GM12878 (cell line): ENCODE data around the gene RBMS3. TPM values are rescaled to one million over a fixed set of nuclear protein-coding genes. Genes with fewer than 3 reads are reported as not detected.

ENCODE experiments used
- ATAC-seq: fragments of 200-7000 bp; cut with Tn5 transposase; 3 replicates; pipeline ENCODE4 v1.9.1; 2020; ENCODE audit warnings: mild to moderate bottlenecking, moderate library complexity
- BruUV-seq: library from RNA; stranded (reverse); fragments of 400-500 nt; replicated peaks from 2 replicates; lab custom pipeline; 2021; lab: Mats Ljungman, UMichigan
- CTCF ChIA-PET: fragments of 300-600 bp; sonication (Branson Sonifier 250); formaldehyde crosslinking; extraction: SDS; loops from one replicate; lab custom pipeline; 2021; ENCODE audit warnings: inconsistent platforms; lab: Yijun Ruan, JAX
- POLR2A ChIA-PET: fragments of 350-600 bp; formaldehyde crosslinking; extraction: SDS; loops from one replicate; lab custom pipeline; 2021; ENCODE audit warnings: inconsistent platforms; lab: Charles Lee
- RAD21 ChIA-PET: fragments of 300-600 bp; sonication (Branson Sonifier 250); formaldehyde crosslinking; loops from one replicate; lab custom pipeline; 2023; ENCODE audit warnings: antibody characterized with exemption; ENCODE audit not compliant: unreplicated experiment; lab: Charles Lee
- SMC1A ChIA-PET: fragments of 300-600 bp; sonication (Branson Sonifier 250); formaldehyde crosslinking; loops from one replicate; lab custom pipeline; 2023; ENCODE audit not compliant: unreplicated experiment, uncharacterized antibody; lab: Charles Lee
- DNase-seq: peaks from one replicate; pipeline ENCODE4 v3.0.0-alpha.2; 2011; ENCODE audit warnings: low read depth, low spot score
- FAIRE-seq: peaks from 3 replicates; lab custom pipeline; 2011; peaks lifted over from hg19 to GRCh38; lab: Jason Lieb, UNC
- H2AFZ ChIP-seq: 2 replicates; pipeline ENCODE4 v1.6.0; 2011; ENCODE audit warnings: low read depth, low read length, control low read depth; ENCODE audit not compliant: control insufficient read depth
- H3K27ac ChIP-seq: 2 replicates; pipeline ENCODE4 v1.5.1; 2011; ENCODE audit warnings: control low read depth; ENCODE audit not compliant: control insufficient read depth, insufficient read depth
- H3K27me3 ChIP-seq, 2 experiments: replicated peaks in 1 of 2; 2 replicates each; pipeline versions ENCODE4 v1.6.0 to v1.6.1; 2011; ENCODE audit warnings: low read length in 1 of 2; ENCODE audit not compliant: control insufficient read depth in 2 of 2, insufficient read depth in 2 of 2
- H3K36me3 ChIP-seq, 2 experiments: 2 replicates each; pipeline ENCODE4 v1.5.1; 2011; ENCODE audit warnings: low read length in 1 of 2; ENCODE audit not compliant: control insufficient read depth in 2 of 2, insufficient read depth in 2 of 2
- H3K4me1 ChIP-seq: 2 replicates; pipeline ENCODE4 v1.6.1; 2011; ENCODE audit warnings: mild to moderate bottlenecking, low read length, moderate library complexity, mixed read lengths; ENCODE audit not compliant: control insufficient read depth, insufficient read depth
- H3K4me2 ChIP-seq: 2 replicates; pipeline ENCODE4 v1.6.0; 2011; ENCODE audit warnings: control low read depth; ENCODE audit not compliant: control insufficient read depth, insufficient read depth
- H3K4me3 ChIP-seq: fragments of 200-600 bp; sonication (generic); 2 replicates; pipeline ENCODE4 v1.5.1; 2016
- H3K79me2 ChIP-seq: 2 replicates; pipeline ENCODE4 v1.6.0; 2011; ENCODE audit warnings: low read length; ENCODE audit not compliant: control insufficient read depth, insufficient read depth
- H3K9ac ChIP-seq: 2 replicates; pipeline ENCODE4 v1.8.0; 2011; ENCODE audit warnings: low read length, control low read depth, mixed read lengths; ENCODE audit not compliant: control insufficient read depth, insufficient read depth
- H3K9me3 ChIP-seq: replicated peaks from 3 replicates; pipeline ENCODE4 v1.5.1; 2011; ENCODE audit warnings: mild to moderate bottlenecking, low read length; ENCODE audit not compliant: control insufficient read depth, insufficient read depth
- H4K20me1 ChIP-seq: 2 replicates; pipeline ENCODE4 v1.6.0; 2011; ENCODE audit not compliant: control insufficient read depth, insufficient read depth
- BACH1 ChIP-seq: fragments of 450-650 bp; IDR thresholded peaks from 2 replicates; pipeline ENCODE4 v1.6.1; 2017; ENCODE audit warnings: mild to moderate bottlenecking, borderline replicate concordance
- CREB1 ChIP-seq: IDR thresholded peaks from 2 replicates; pipeline ENCODE4 v1.6.1; 2012; ENCODE audit warnings: low read depth, mild to moderate bottlenecking, inconsistent platforms
- GABPA ChIP-seq: IDR thresholded peaks from 2 replicates; pipeline ENCODE4 v1.6.1; 2014; ENCODE audit warnings: antibody characterized with exemption, low read depth, mild to moderate bottlenecking, inconsistent platforms
- NR2F1 ChIP-seq: fragments of 450-650 bp; conservative IDR thresholded peaks from 2 replicates; pipeline ENCODE4 v1.6.1; 2017; ENCODE audit warnings: mild to moderate bottlenecking
- SMAD1 ChIP-seq: fragments of 450-650 bp; IDR thresholded peaks from 2 replicates; pipeline ENCODE4 v1.6.1; 2018; ENCODE audit warnings: mild to moderate bottlenecking, low read depth; ENCODE audit not compliant: partially characterized antibody
- SMC3 ChIP-seq: IDR thresholded peaks from 2 replicates; pipeline ENCODE4 v1.6.1; 2011; ENCODE audit warnings: low read length, improper control_type of control experiment, borderline replicate concordance
- in situ Hi-C: fragments of 300-500 bp; cut with MboI; formaldehyde crosslinking; loops from 9 replicates; pipeline ENCODE4 v1.14.3; 2018; ENCODE audit warnings: mixed read lengths
- intact Hi-C: fragments of 100-400 bp; cut with micrococcal nuclease; formaldehyde crosslinking; loops from one replicate; pipeline ENCODE4 v1.14.2; 2022; ENCODE audit not compliant: unreplicated experiment
- polyA plus RNA-seq, 11 experiments: library from polyadenylated mRNA; depleted of rRNA in 4 of 11; unstranded in 6 of 11; stranded (reverse) in 5 of 11; fragments of >200 nt; fragmentation: Nextera tagmentation in 4 of 11; fragmentation: Illumina TruSeq in 1 of 11; extraction: Ambion mirVana in 4 of 11; extraction: Trizol in 1 of 11; gene quantifications; 1 replicate in 1 of 11; 2 replicates in 10 of 11; pipeline versions ENCODE4 v1.2.1 to v1.2.3, GENCODE V29; 2011 to 2016; ENCODE audit warnings: inconsistent platforms in 2 of 11, missing spikeins in 2 of 11, low read depth in 1 of 11
- total RNA-seq, 4 experiments: library from RNA; depleted of rRNA in 3 of 4; stranded (reverse); fragments of >200 nt in 3 of 4; fragmentation: Illumina TruSeq in 1 of 4; extraction: Trizol in 1 of 4; gene quantifications; 2 replicates each; pipeline versions ENCODE4 v1.2.1 to v1.2.3, GENCODE V29; 2013 to 2021
- TF ChIP-seq, protein P1 (sequence below): IDR thresholded peaks from 2 replicates; pipeline ENCODE4 v1.6.1; 2011; ENCODE audit warnings: borderline replicate concordance, low read depth, mild to moderate bottlenecking, moderate library complexity, low read length; ENCODE audit not compliant: insufficient read depth, poor library complexity, severe bottlenecking

The RBMS3 gene
- total and polyA plus RNA-seq, 10 of the 15 experiments (the other 5 are each of a cell fraction or from before 2014, with no cell fraction given), result 0.79 to 4.7 (median 3.1) TPM

DNA sequence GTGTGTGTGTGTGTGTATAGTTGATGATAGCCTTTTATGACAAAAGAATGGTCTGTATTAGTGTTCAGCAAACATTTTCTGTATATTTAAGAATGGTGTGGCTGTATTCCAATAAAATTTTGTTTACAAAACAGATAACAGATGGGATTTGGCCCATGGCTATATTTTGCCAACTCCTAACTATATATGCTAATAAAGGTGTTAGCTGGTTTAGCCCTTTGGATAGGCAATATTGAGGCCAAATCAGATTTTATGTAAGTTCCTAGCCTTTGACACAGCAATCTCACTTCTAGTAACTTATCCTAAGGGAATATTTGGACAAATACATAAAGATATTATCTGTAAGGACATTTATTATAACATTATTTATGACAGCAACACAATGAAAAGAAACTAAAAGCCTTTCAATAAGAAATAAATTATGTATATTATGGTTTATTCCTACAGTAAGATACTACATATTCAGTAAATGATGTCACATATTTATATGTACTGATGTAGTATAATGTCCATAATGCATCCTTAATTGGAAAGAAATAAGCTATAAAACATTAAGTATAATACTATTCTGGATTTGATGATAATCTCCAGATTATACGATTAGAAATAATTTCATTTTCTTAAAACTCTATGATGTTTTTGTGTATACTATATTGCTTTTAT, 264.0 kb downstream of the RBMS3 start (continued):
- TF ChIP-seq GABPA, result no peak
- TF ChIP-seq, all 136 proteins: peak for 0

DNA sequence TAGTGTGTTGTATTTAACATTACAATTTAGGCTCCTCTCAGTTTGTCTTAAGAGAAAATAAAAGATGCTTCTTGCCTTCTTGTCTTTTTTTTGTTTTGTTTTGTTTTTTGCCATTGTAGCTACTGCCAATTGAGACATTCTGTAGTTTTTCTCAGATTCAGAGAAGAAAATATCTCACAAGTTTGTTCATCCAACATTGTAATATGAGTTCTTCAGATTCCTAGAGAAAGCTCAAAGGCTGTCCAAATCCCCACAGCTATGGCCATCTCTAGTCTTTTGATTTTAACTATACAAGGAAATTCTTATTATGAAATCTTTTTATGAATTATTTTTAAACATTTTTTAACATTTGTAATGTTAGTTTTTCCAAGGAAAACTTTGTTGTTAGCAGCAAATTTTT, 264.7 kb downstream of the RBMS3 start:
- no peak for TF ChIP-seq NR2F1
- no peak for TF ChIP-seq SMAD1
- no peak for TF ChIP-seq CREB1
- TF ChIP-seq SMC3, result no peak
- TF ChIP-seq, protein P1, sequence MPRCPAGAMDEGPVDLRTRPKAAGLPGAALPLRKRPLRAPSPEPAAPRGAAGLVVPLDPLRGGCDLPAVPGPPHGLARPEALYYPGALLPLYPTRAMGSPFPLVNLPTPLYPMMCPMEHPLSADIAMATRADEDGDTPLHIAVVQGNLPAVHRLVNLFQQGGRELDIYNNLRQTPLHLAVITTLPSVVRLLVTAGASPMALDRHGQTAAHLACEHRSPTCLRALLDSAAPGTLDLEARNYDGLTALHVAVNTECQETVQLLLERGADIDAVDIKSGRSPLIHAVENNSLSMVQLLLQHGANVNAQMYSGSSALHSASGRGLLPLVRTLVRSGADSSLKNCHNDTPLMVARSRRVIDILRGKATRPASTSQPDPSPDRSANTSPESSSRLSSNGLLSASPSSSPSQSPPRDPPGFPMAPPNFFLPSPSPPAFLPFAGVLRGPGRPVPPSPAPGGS, result no peak
- TF ChIP-seq BACH1, result no peak
- Histone ChIP-seq H4K20me1 (no peaks in the 10 kb centered on the region), H3K9me3 (no peaks in the 10 kb centered on the region), H3K36me3 (no peaks in the 10 kb centered on the region), H3K4me3 (no peak overlapping the region), H2AFZ (no peak overlapping the region), H3K4me1 (no peaks in the 10 kb centered on the region), H3K79me2 (no peaks in the 10 kb centered on the region), H3K27me3 (no peaks in the 10 kb centered on the region), H3K27ac (no peak overlapping the region), H3K9ac (no peak overlapping the region), H3K4me2 (no peak overlapping the region)
- DNase-seq (no peak), ATAC-seq (no peak), FAIRE-seq (no peak)
- CTCF ChIA-PET, result interaction anchor here (1.2 kb wide), 1 partner anchor 13 kb away, joined by 3 read pairs; no protein-coding TSS in a partner anchor
- RAD21 ChIA-PET, result no interaction called here
- SMC1A ChIA-PET, result interaction anchor here (1.1 kb wide), 1 partner anchor 18 kb away, joined by 5 read pairs; no protein-coding TSS in a partner anchor
- POLR2A ChIA-PET, result no interaction called here
- in situ Hi-C loops (no loop called here), intact Hi-C loops (no loop called here)
- BruUV-seq, result no TSS peak
